ENCODE data around the gene EMD.
"Not testable (repeated sequence)": the region's sequence is repeated elsewhere in the genome, so short reads cannot be mapped to it uniquely, and the experiment has no call there.

EMD gene

GRCh38 chrX:154382483-154383069, 3.5 kb downstream of the EMD start:
- Histone ChIP-seq H3K4me2 (ENCODE audit: low read depth, low read length, poor library complexity, severe bottlenecking) (no peak overlapping the region), H3K9me2 (replicated peaks; ENCODE audit: insufficient read depth, low read length) (no peaks in the 10 kb centered on the region), H4K20me1 (ENCODE audit: low read depth, low read length) (no peaks in the 10 kb centered on the region), H3K9ac (ENCODE audit: low read length) (no peak overlapping the region), H3K79me2 (ENCODE audit: insufficient read depth, low read length) (peaks cover 12% of the 10 kb centered on the region), H2AFZ (ENCODE audit: low read depth, low read length, severe bottlenecking) (no peak overlapping the region), H3K36me3 (ENCODE audit: low read length) (no peaks in the 10 kb centered on the region), H3F3A (ENCODE audit: insufficient read depth) (no peaks in the 10 kb centered on the region), H3K4me3 (ENCODE audit: insufficient read depth, low read length, poor library complexity, severe bottlenecking) (no peak overlapping the region), H3K27ac (ENCODE audit: low read depth, low read length) (no peak overlapping the region), H3K27me3 (ENCODE audit: low read length) (no peaks in the 10 kb centered on the region), H3K9me3 (ENCODE audit: insufficient read depth, low read length) (no peaks in the 10 kb centered on the region)
- TF ChIP-seq EZH2phosphoT487 (conservative IDR thresholded peaks at IDR 0.05; ENCODE audit: low read length) (no peak), CTCF (IDR thresholded peaks at IDR 0.05; ENCODE audit: insufficient read depth, low read length, poor library complexity, severe bottlenecking) (no peak)

- Histone ChIP-seq H2AFZ (ENCODE audit: low read depth, low read length, severe bottlenecking) (no peak overlapping the region), H3K36me3 (ENCODE audit: low read length) (no peaks in the 10 kb centered on the region), H3K9me3 (ENCODE audit: insufficient read depth, low read length) (no peaks in the 10 kb centered on the region), H3K79me2 (ENCODE audit: insufficient read depth, low read length) (peaks cover 12% of the 10 kb centered on the region), H3K4me2 (ENCODE audit: low read depth, low read length, poor library complexity, severe bottlenecking) (no peak overlapping the region), H3K4me3 (ENCODE audit: insufficient read depth, low read length, poor library complexity, severe bottlenecking) (no peak overlapping the region), H3K9me2 (replicated peaks; ENCODE audit: insufficient read depth, low read length) (no peaks in the 10 kb centered on the region), H3K27ac (ENCODE audit: low read depth, low read length) (no peak overlapping the region), H3F3A (ENCODE audit: insufficient read depth) (no peaks in the 10 kb centered on the region), H3K9ac (ENCODE audit: low read length) (no peak overlapping the region), H3K27me3 (ENCODE audit: low read length) (no peaks in the 10 kb centered on the region), H4K20me1 (ENCODE audit: low read depth, low read length) (no peaks in the 10 kb centered on the region)
- no peak for TF ChIP-seq EZH2phosphoT487 (conservative IDR thresholded peaks at IDR 0.05; ENCODE audit: low read length)
- no peak for TF ChIP-seq CTCF (IDR thresholded peaks at IDR 0.05; ENCODE audit: insufficient read depth, low read length, poor library complexity, severe bottlenecking)
These were observed 4.5 kb downstream of the EMD start for GRCh38 chrX:154383359-154384283.

GRCh38 chrX:154384284-154384892, 5.3 kb downstream of the EMD start:
- Histone ChIP-seq H3K27ac (ENCODE audit: low read depth, low read length) (no peak overlapping the region), H3K9ac (ENCODE audit: low read length) (no peak overlapping the region), H3K79me2 (ENCODE audit: insufficient read depth, low read length) (peaks cover 10% of the 10 kb centered on the region), H3K9me3 (ENCODE audit: insufficient read depth, low read length) (no peaks in the 10 kb centered on the region), H3K4me3 (ENCODE audit: insufficient read depth, low read length, poor library complexity, severe bottlenecking) (no peak overlapping the region), H3K36me3 (ENCODE audit: low read length) (no peaks in the 10 kb centered on the region), H2AFZ (ENCODE audit: low read depth, low read length, severe bottlenecking) (no peak overlapping the region), H3K27me3 (ENCODE audit: low read length) (no peaks in the 10 kb centered on the region), H3F3A (ENCODE audit: insufficient read depth) (no peaks in the 10 kb centered on the region), H3K9me2 (replicated peaks; ENCODE audit: insufficient read depth, low read length) (no peaks in the 10 kb centered on the region), H3K4me2 (ENCODE audit: low read depth, low read length, poor library complexity, severe bottlenecking) (no peak overlapping the region), H4K20me1 (ENCODE audit: low read depth, low read length) (no peaks in the 10 kb centered on the region)
- TF ChIP-seq CTCF (IDR thresholded peaks at IDR 0.05; ENCODE audit: insufficient read depth, low read length, poor library complexity, severe bottlenecking) (no peak), EZH2phosphoT487 (conservative IDR thresholded peaks at IDR 0.05; ENCODE audit: low read length) (no peak)

GRCh38 chrX:154388094-154388493, 9.0 kb downstream of the EMD start:
- not testable (repeated sequence) for H3F3A ChIP-seq (ENCODE audit: insufficient read depth); H3K27me3 ChIP-seq (ENCODE audit: low read length); H3K9me2 ChIP-seq (replicated peaks; ENCODE audit: insufficient read depth, low read length); H3K79me2 ChIP-seq (ENCODE audit: insufficient read depth, low read length); H3K4me3 ChIP-seq (ENCODE audit: insufficient read depth, low read length, poor library complexity, severe bottlenecking); H3K9ac ChIP-seq (ENCODE audit: low read length); H2AFZ ChIP-seq (ENCODE audit: low read depth, low read length, severe bottlenecking); H3K27ac ChIP-seq (ENCODE audit: low read depth, low read length); H3K4me2 ChIP-seq (ENCODE audit: low read depth, low read length, poor library complexity, severe bottlenecking); H3K36me3 ChIP-seq (ENCODE audit: low read length); H4K20me1 ChIP-seq (ENCODE audit: low read depth, low read length); H3K9me3 ChIP-seq (ENCODE audit: insufficient read depth, low read length)

- not testable (repeated sequence) for H3K79me2 ChIP-seq (ENCODE audit: insufficient read depth, low read length); H3K36me3 ChIP-seq (ENCODE audit: low read length); H3K9me2 ChIP-seq (replicated peaks; ENCODE audit: insufficient read depth, low read length); H3K27me3 ChIP-seq (ENCODE audit: low read length); H4K20me1 ChIP-seq (ENCODE audit: low read depth, low read length); H3K27ac ChIP-seq (ENCODE audit: low read depth, low read length); H3F3A ChIP-seq (ENCODE audit: insufficient read depth); H3K4me2 ChIP-seq (ENCODE audit: low read depth, low read length, poor library complexity, severe bottlenecking); H2AFZ ChIP-seq (ENCODE audit: low read depth, low read length, severe bottlenecking); H3K9me3 ChIP-seq (ENCODE audit: insufficient read depth, low read length); H3K9ac ChIP-seq (ENCODE audit: low read length); H3K4me3 ChIP-seq (ENCODE audit: insufficient read depth, low read length, poor library complexity, severe bottlenecking)
These were observed 9.6 kb downstream of the EMD start for GRCh38 chrX:154388649-154389048.

Data from SU-DHL-6 (cell line).